Activated CD4-positive, alpha-beta T cell treated with anti-CD3 and anti-CD28 coated beads, Interleukin-2, amount 10 ng/mL, durations not matched to agents 7 days and 5 days (primary cell): ENCODE data around the gene TSPYL4. TPM values are rescaled to one million over a fixed set of nuclear protein-coding genes. Genes with fewer than 3 reads are reported as not detected.

Experiments used
- CTCF ChIA-PET: fragments of 350-600 bp; sonication (Branson Sonifier 250); formaldehyde crosslinking; loops from one replicate; lab custom pipeline; 2021; ENCODE audit warnings: antibody characterized with exemption; lab: Charles Lee
- POLR2A ChIA-PET: fragments of 350-600 bp; sonication (Branson Sonifier 250); formaldehyde crosslinking; loops from one replicate; lab custom pipeline; 2021; ENCODE audit warnings: antibody characterized with exemption; lab: Charles Lee
- DNase-seq: peaks from one replicate; pipeline ENCODE4 v3.0.0-alpha.2; 2020
- H3K27ac Mint-ChIP-seq: one replicate; pipeline ENCODE4 v1.8.0; 2021; ENCODE audit warnings: mild to moderate bottlenecking, moderate library complexity, mixed read lengths
- H3K27me3 Mint-ChIP-seq: one replicate; pipeline ENCODE4 v1.8.0; 2021; ENCODE audit warnings: mixed read lengths
- H3K36me3 Mint-ChIP-seq: one replicate; pipeline ENCODE4 v1.8.0; 2021; ENCODE audit warnings: low read depth, mixed read lengths
- H3K4me1 Mint-ChIP-seq: one replicate; pipeline ENCODE4 v1.8.0; 2021; ENCODE audit warnings: mixed read lengths
- H3K4me3 Mint-ChIP-seq: one replicate; pipeline ENCODE4 v1.8.0; 2021; ENCODE audit warnings: mild to moderate bottlenecking, moderate library complexity, mixed read lengths
- H3K9me3 Mint-ChIP-seq: one replicate; pipeline ENCODE4 v1.8.0; 2021; ENCODE audit warnings: mixed read lengths
- total RNA-seq, 2 experiments: library from RNA; stranded (reverse); gene quantifications; one replicate each; pipeline ENCODE4 v1.2.3, GENCODE V29; 2021

Gene TSPYL4
- total RNA-seq, 2 experiments from 2014 or later = 17.0 to 18.8 TPM

DNA sequence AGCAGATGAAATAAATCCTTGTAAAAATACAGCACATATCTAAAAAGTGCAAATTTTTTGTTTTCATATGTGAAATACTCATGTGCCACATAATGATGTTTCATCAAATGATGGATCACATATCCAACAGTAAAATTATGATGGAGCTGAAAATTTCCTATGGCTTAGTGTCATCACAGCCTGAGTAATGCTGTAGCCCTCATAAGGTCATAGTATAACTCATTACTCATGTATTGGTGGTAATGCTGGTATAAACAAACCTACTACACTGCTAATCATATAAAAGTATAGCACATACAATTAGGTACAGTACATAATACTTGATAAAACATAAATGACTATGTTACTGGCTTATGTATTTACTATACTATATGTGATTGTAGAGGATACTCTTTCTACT lies 12.9 kb upstream of the TSPYL4 start:
- Mint-ChIP-seq H3K27me3 (no peaks in the 10 kb centered on the region), H3K4me3 (no peak overlapping the region), H3K36me3 (peaks cover 13% of the 10 kb centered on the region), H3K4me1 (peaks cover 11% of the 10 kb centered on the region), H3K27ac (no peak overlapping the region), H3K9me3 (peaks cover 11% of the 10 kb centered on the region)
- POLR2A ChIA-PET = interaction anchor here (0.7 kb wide), 1 partner anchor 13 kb away, joined by 3 read pairs; the partner anchor contains the start of gene TSPYL1
- CTCF ChIA-PET = interaction anchor here (1.2 to 3.4 kb wide), 2 partner anchors 11 to 13 kb away, joined by 3 to 13 read pairs; partner anchors contain the start of gene TSPYL4
- no peak for DNase-seq

DNA sequence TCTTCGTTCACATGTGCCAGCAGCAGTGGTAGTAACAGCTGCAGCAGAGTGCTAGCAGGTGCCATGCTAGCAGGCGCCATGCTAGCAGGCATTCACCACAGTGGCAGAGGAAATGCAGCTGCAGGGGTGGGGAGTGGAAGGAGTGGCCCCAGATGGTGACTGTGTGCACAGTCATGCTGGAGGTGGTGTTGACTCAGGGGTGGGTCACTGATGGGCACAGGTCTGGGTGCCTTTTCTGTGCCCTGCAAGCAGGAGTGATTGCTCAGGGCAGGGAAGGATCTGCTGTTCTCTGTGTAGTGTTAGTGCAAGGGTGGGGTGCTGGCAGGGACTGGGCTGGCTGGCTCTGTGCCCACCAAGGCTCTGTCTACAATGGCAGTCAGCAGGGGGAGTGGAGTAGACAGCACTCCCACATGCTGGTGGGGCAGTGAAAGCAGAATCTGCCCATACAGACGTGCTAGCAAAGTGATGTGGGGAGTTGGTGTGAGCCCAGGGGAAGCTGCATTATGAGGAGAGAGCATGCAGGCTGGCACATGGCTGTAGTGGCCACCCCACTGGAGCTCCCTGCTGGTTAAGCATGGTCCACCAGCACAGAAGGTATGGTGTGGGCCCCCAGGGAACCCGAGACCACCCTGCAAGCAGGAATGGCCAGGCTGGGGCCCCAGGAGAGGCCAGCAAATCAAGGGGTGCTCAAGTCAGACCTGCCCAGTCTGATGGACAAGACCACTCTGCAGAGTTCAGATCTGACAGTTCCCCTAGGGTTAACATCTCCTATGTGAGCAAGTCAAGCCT lies 11.4 kb upstream of the TSPYL4 start:
- H3K27ac Mint-ChIP-seq = no peak overlapping the region
- peaks cover 11% of the 10 kb centered on the region for H3K9me3 Mint-ChIP-seq
- DNase-seq = no peak

DNA sequence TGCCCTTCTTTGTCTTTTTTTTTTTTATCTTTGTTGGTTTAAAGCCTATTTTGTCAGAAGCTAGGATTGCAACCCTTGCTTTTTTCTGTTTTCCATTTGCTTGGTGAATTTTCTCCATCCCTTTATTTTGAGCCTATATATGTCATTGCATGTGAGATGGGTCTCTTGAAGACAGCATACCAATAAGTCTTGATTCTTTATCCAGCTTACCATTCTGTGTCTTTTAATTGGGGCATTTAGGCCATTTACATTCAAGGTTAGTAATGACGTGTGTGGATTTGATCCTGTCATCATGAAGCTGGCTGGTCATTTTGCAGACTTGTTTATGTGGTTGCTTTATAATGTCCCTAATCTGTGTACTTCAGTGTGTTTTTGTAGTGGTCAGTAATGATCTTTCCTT lies 9.5 kb upstream of the TSPYL4 start:
- Mint-ChIP-seq H3K4me3 (no peak overlapping the region), H3K4me1 (peaks cover 7% of the 10 kb centered on the region), H3K9me3 (peaks cover 11% of the 10 kb centered on the region), H3K27me3 (no peaks in the 10 kb centered on the region), H3K36me3 (peaks cover 19% of the 10 kb centered on the region), H3K27ac (no peak overlapping the region)
- ChIA-PET CTCF (no interaction called here), POLR2A (no interaction called here)
- DNase-seq = no peak

More for the DNA sequence above, 11.4 kb upstream of the TSPYL4 start:
- ChIA-PET POLR2A (no interaction called here), CTCF (no interaction called here)
- H3K4me3 Mint-ChIP-seq = no peak overlapping the region
- H3K4me1 Mint-ChIP-seq = peaks cover 11% of the 10 kb centered on the region
- H3K27me3 Mint-ChIP-seq = no peaks in the 10 kb centered on the region
- peaks cover 19% of the 10 kb centered on the region for H3K36me3 Mint-ChIP-seq

- Mint-ChIP-seq H3K4me3 (no peak overlapping the region), H3K36me3 (peaks cover 12% of the 10 kb centered on the region), H3K27me3 (no peaks in the 10 kb centered on the region), H3K4me1 (peaks cover 4% of the 10 kb centered on the region), H3K9me3 (peaks cover 9% of the 10 kb centered on the region), H3K27ac (no peak overlapping the region)
- DNase-seq = no peak
- POLR2A ChIA-PET = no interaction called here
- CTCF ChIA-PET = interaction anchor here (1.4 kb wide), 1 partner anchor 10 kb away, joined by 5 read pairs; no protein-coding TSS in a partner anchor
Measured at GRCh38 chr6:116258520-116258919, 4.6 kb upstream of the TSPYL4 start.

DNA sequence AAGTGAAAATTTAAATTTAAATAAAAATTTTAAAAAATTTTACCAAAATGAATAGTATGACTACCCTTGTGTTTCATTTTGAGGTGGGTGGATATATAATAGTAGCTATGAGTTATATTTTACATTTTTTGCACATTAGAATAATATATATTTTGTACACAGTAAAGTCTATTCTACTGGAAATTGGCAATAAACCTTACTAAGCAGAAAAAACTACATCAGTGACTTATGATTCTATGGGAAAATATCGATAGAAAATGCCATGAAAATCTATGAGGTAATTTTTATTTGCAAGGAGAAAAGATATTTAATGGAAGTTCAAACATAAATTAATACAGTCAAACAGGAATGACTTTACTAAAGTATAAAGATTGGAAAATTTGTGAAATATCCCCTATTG lies 2.8 kb upstream of the TSPYL4 start:
- Mint-ChIP-seq H3K27me3 (no peaks in the 10 kb centered on the region), H3K4me3 (no peak overlapping the region), H3K27ac (no peak overlapping the region), H3K36me3 (peaks cover 12% of the 10 kb centered on the region), H3K4me1 (peaks cover 4% of the 10 kb centered on the region), H3K9me3 (no peaks in the 10 kb centered on the region)
- ChIA-PET CTCF (interaction anchor here (1.0 kb wide), 1 partner anchor 20 kb away, joined by 3 read pairs; no protein-coding TSS in a partner anchor), POLR2A (no interaction called here)
- DNase-seq = no peak

GRCh38 chr6:116255246-116255800 lies 1.4 kb upstream of the TSPYL4 start:
- POLR2A ChIA-PET = interaction anchor here (1.4 kb wide), 1 partner anchor 25 kb away, joined by 3 read pairs; the partner anchor contains the start of gene TSPYL1
- Mint-ChIP-seq H3K4me3 (no peak overlapping the region), H3K9me3 (no peaks in the 10 kb centered on the region), H3K36me3 (peaks cover 15% of the 10 kb centered on the region), H3K27ac (no peak overlapping the region), H3K27me3 (no peaks in the 10 kb centered on the region), H3K4me1 (peaks cover 4% of the 10 kb centered on the region)
- DNase-seq = no peak
- CTCF ChIA-PET = interaction anchor here (1.9 kb wide), 1 partner anchor 13 kb away, joined by 13 read pairs; no protein-coding TSS in a partner anchor

DNA sequence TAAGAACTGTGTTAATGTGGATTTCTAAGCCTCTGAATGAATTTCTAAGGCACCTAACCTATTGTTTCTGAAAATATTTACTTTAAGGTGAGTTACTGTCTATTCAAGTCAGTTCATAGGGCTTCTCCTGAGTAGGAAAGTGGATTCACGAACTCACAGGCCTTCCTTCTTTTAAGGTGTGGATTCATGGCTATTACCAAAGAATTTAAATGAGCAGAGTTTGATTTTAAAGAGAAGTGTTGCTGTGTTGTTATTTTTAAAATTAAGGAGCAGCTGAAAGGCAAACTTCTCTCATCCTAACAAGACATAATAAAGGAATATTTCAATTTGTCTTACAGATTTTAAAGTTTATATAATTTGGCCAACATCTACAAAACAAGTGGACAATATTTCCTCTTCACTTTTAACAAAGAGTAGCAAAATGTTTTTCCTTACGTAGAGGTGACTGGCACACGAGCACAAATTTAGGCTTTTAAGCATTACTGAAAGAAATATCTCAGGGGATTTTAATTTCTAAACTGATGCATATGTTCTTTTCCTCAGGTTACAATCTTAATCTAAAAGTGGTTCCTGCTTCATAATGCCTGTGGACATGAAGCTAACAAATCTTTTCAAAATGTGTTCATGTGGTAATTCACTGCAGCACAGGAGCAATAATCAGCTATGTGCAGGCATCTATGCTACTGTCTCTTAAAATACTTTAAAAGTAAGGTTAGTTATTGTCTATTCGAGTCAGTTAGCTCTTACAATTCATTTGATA lies 602 bp upstream of the TSPYL4 start:
- DNase-seq = no peak
- Mint-ChIP-seq H3K9me3 (no peaks in the 10 kb centered on the region), H3K27me3 (no peaks in the 10 kb centered on the region), H3K4me3 (no peak overlapping the region), H3K27ac (no peak overlapping the region), H3K36me3 (peaks cover 18% of the 10 kb centered on the region), H3K4me1 (peaks cover 4% of the 10 kb centered on the region)
- CTCF ChIA-PET = interaction anchor here (1.9 kb wide), 1 partner anchor 13 kb away, joined by 13 read pairs; no protein-coding TSS in a partner anchor
- POLR2A ChIA-PET = interaction anchor here (1.4 kb wide), 1 partner anchor 25 kb away, joined by 3 read pairs; the partner anchor contains the start of gene TSPYL1

DNA sequence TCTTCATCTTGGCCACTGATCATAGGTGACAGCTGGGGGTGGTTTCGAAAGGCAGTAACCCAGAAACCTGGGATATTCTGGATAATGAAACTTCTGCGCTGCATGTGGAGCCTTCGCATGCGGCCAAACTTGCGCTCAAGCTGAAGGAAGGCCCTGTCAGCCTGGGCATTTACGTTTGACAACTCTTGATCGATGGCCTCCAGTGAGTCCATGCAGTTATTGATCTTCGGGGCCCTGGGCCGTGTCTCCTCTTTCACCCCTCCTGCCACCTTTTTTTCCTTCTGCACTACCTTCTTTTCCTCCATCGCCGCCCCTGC lies 729 bp downstream of the TSPYL4 start:
- POLR2A ChIA-PET = no interaction called here
- H3K27ac Mint-ChIP-seq = no peak overlapping the region

GRCh38 chr6:116251568-116252384 lies 2.1 kb downstream of the TSPYL4 start:
- H3K36me3 Mint-ChIP-seq = peaks cover 20% of the 10 kb centered on the region

More for the DNA sequence above, 729 bp downstream of the TSPYL4 start:
- H3K4me1 Mint-ChIP-seq = peaks cover 6% of the 10 kb centered on the region
- no peak for DNase-seq
- H3K9me3 Mint-ChIP-seq = no peaks in the 10 kb centered on the region
- H3K27me3 Mint-ChIP-seq = no peaks in the 10 kb centered on the region
- CTCF ChIA-PET = interaction anchor here (0.9 to 1.9 kb wide), 3 partner anchors 15 to 29 kb away, joined by 3 to 13 read pairs (median 4); no protein-coding TSS in a partner anchor
- H3K36me3 Mint-ChIP-seq = peaks cover 18% of the 10 kb centered on the region
- H3K4me3 Mint-ChIP-seq = no peak overlapping the region

DNA sequence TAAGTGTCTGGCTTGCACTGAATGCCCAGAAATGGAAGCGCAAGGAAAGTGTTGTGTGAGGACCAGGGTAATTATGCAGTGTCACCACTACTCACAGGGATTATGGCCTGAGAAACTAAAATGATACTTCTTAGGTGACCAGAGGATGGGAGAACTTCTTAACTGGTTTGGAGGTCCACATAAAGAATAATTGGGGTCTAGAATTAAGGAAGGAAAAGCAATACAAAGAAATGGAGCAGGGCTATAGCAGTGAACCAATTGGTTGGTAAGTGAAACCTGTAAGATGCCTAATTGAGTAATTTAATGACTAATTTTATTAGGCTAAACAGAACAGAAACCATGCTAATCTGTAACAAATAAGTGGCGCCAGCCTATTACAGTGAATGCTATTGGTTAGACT lies 5.3 kb downstream of the TSPYL4 start:
- Mint-ChIP-seq H3K36me3 (peaks cover 20% of the 10 kb centered on the region), H3K9me3 (no peaks in the 10 kb centered on the region), H3K27me3 (no peaks in the 10 kb centered on the region), H3K27ac (no peak overlapping the region), H3K4me1 (peaks cover 2% of the 10 kb centered on the region), H3K4me3 (no peak overlapping the region)
- CTCF ChIA-PET = no interaction called here
- DNase-seq = no peak
- POLR2A ChIA-PET = no interaction called here

More at GRCh38 chr6:116251568-116252384, 2.1 kb downstream of the TSPYL4 start:
- Mint-ChIP-seq H3K9me3 (no peaks in the 10 kb centered on the region), H3K27me3 (no peaks in the 10 kb centered on the region), H3K4me3 (no peak overlapping the region), H3K27ac (peak overlapping the region; percentile 71), H3K4me1 (peaks cover 2% of the 10 kb centered on the region)
- ChIA-PET CTCF (interaction anchor here (1.0 to 1.6 kb wide), 2 partner anchors 29 to 69 kb away, joined by 4 to 5 read pairs; no protein-coding TSS in a partner anchor), POLR2A (no interaction called here)
- DNase-seq = no peak

GRCh38 chr6:116247285-116247684 lies 6.6 kb downstream of the TSPYL4 start:
- DNase-seq = no peak
- Mint-ChIP-seq H3K9me3 (no peaks in the 10 kb centered on the region), H3K4me1 (peaks cover 2% of the 10 kb centered on the region), H3K36me3 (peaks cover 18% of the 10 kb centered on the region), H3K4me3 (no peak overlapping the region), H3K27me3 (no peaks in the 10 kb centered on the region), H3K27ac (no peak overlapping the region)
- ChIA-PET POLR2A (no interaction called here), CTCF (no interaction called here)

GRCh38 chr6:116246089-116246488 lies 7.8 kb downstream of the TSPYL4 start:
- Mint-ChIP-seq H3K27me3 (no peaks in the 10 kb centered on the region), H3K4me1 (peaks cover 2% of the 10 kb centered on the region), H3K36me3 (peaks cover 11% of the 10 kb centered on the region), H3K4me3 (no peak overlapping the region), H3K27ac (no peak overlapping the region), H3K9me3 (no peaks in the 10 kb centered on the region)
- DNase-seq = no peak
- CTCF ChIA-PET = interaction anchor here (0.5 kb wide), 1 partner anchor 184 kb away, joined by 4 read pairs; no protein-coding TSS in a partner anchor
- POLR2A ChIA-PET = no interaction called here
